IMR-90 (cell line): ENCODE measurements around the gene GPR157. TPM values are rescaled to one million over a fixed set of nuclear protein-coding genes. Genes with fewer than 3 reads are reported as not detected.

Experiments used
- ATAC-seq: fragments of 200-7000 bp; cut with Tn5 transposase; 2 replicates; pipeline ENCODE4 v1.9.1; 2020; ENCODE audit warnings: low read depth, mild to moderate bottlenecking, moderate library complexity
- BruUV-seq: library from RNA; stranded (reverse); fragments of 400-500 nt; replicated peaks from 2 replicates; lab custom pipeline; 2021; lab: Mats Ljungman, UMichigan
- CTCF ChIA-PET: fragments of 300-600 bp; formaldehyde crosslinking; extraction: SDS; loops from one replicate; lab custom pipeline; 2021; ENCODE audit warnings: antibody characterized with exemption; lab: Yijun Ruan, JAX
- POLR2A ChIA-PET: fragments of 300-600 bp; sonication (Branson Sonifier 250); formaldehyde crosslinking; loops from one replicate; lab custom pipeline; 2022; ENCODE audit warnings: antibody characterized with exemption; ENCODE audit not compliant: unreplicated experiment; lab: Charles Lee
- DNase-seq: peaks from one replicate; pipeline ENCODE4 v3.0.0; 2013
- H2AFZ ChIP-seq: replicated peaks from 2 replicates; pipeline ENCODE3; 2013; ENCODE audit warnings: low read length, mild to moderate bottlenecking; ENCODE audit not compliant: poor library complexity
- H2AK5ac ChIP-seq: 2 replicates; pipeline ENCODE4 v1.6.1; 2013; ENCODE audit warnings: low read depth, low read length, inconsistent platforms
- H2AK9ac ChIP-seq: replicated peaks from 2 replicates; pipeline ENCODE3; 2013; ENCODE audit warnings: mild to moderate bottlenecking, low read depth, low read length, moderate library complexity; ENCODE audit not compliant: poor library complexity
- H2BK120ac ChIP-seq: 2 replicates; pipeline ENCODE4 v1.6.1; 2013; ENCODE audit warnings: low read depth, low read length, inconsistent platforms
- H2BK15ac ChIP-seq: 3 replicates; pipeline ENCODE4 v1.6.1; 2013; ENCODE audit warnings: low read depth, low read length, inconsistent platforms
- H2BK20ac ChIP-seq: 2 replicates; pipeline ENCODE4 v1.6.1; 2013; ENCODE audit warnings: low read depth, mild to moderate bottlenecking, inconsistent platforms, low read length, moderate library complexity
- H2BK5ac ChIP-seq: 2 replicates; pipeline ENCODE4 v1.6.1; 2013; ENCODE audit warnings: mild to moderate bottlenecking, low read depth, low read length, inconsistent platforms; ENCODE audit not compliant: poor library complexity, severe bottlenecking
- H3K14ac ChIP-seq: replicated peaks from 2 replicates; pipeline ENCODE4 v1.6.1; 2013; ENCODE audit warnings: low read depth, low read length, inconsistent platforms
- H3K18ac ChIP-seq: 2 replicates; pipeline ENCODE4 v1.6.1; 2013; ENCODE audit warnings: low read depth, low read length, control low read depth
- H3K23ac ChIP-seq: 2 replicates; pipeline ENCODE4 v1.6.1; 2013; ENCODE audit warnings: low read depth, low read length, inconsistent platforms
- H3K27ac ChIP-seq: 2 replicates; pipeline ENCODE4 v1.5.1; 2013; ENCODE audit warnings: mild to moderate bottlenecking, control low read depth, low read length; ENCODE audit not compliant: insufficient read depth
- H3K27me3 ChIP-seq: 2 replicates; pipeline ENCODE4 v1.6.1; 2013; ENCODE audit warnings: low read length; ENCODE audit not compliant: control insufficient read depth, insufficient read depth
- H3K36me3 ChIP-seq: 2 replicates; pipeline ENCODE4 v1.6.1; 2013; ENCODE audit warnings: low read length, mixed read lengths; ENCODE audit not compliant: control insufficient read depth, insufficient read depth
- H3K4ac ChIP-seq: 2 replicates; pipeline ENCODE4 v1.6.1; 2013; ENCODE audit warnings: low read depth, low read length, inconsistent platforms
- H3K4me1 ChIP-seq: 2 replicates; pipeline ENCODE4 v1.6.1; 2013; ENCODE audit warnings: low read length, mixed read lengths; ENCODE audit not compliant: control insufficient read depth, insufficient read depth
- H3K4me2 ChIP-seq: 2 replicates; pipeline ENCODE4 v1.6.1; 2013; ENCODE audit warnings: low read depth, mild to moderate bottlenecking, control low read depth, low read length, moderate library complexity
- H3K4me3 ChIP-seq: 2 replicates; pipeline ENCODE4 v1.5.1; 2013; ENCODE audit warnings: low read depth, mild to moderate bottlenecking, control low read depth, low read length, moderate library complexity; ENCODE audit not compliant: insufficient read depth
- H3K56ac ChIP-seq: 2 replicates; pipeline ENCODE4 v1.6.1; 2013; ENCODE audit warnings: low read length, inconsistent platforms; ENCODE audit not compliant: insufficient read depth; ENCODE audit errors: extremely low read depth
- H3K79me1 ChIP-seq, 2 experiments: 2 replicates each; pipeline ENCODE4 v1.6.1; 2013; ENCODE audit warnings: low read length in 2 of 2, inconsistent platforms in 1 of 2, low read depth in 1 of 2
- H3K9ac ChIP-seq: 2 replicates; pipeline ENCODE4 v1.6.1; 2013; ENCODE audit warnings: low read depth, low read length, control low read depth
- H3K9me1 ChIP-seq: 2 replicates; pipeline ENCODE4 v1.6.1; 2013; ENCODE audit warnings: low read length, inconsistent platforms; ENCODE audit not compliant: insufficient read depth
- H3K9me3 ChIP-seq: 2 replicates; pipeline ENCODE4 v1.6.1; 2013; ENCODE audit warnings: low read length; ENCODE audit not compliant: control insufficient read depth, insufficient read depth
- H4K20me1 ChIP-seq: 2 replicates; pipeline ENCODE4 v1.6.1; 2013; ENCODE audit warnings: low read length, inconsistent platforms; ENCODE audit not compliant: insufficient read depth
- H4K5ac ChIP-seq: 2 replicates; pipeline ENCODE4 v1.6.1; 2013; ENCODE audit warnings: mild to moderate bottlenecking, low read depth, low read length, control low read depth
- H4K8ac ChIP-seq, 2 experiments: 2 replicates each; pipeline ENCODE4 v1.6.1; 2013; ENCODE audit warnings: low read depth in 2 of 2, low read length in 2 of 2, control low read depth in 1 of 2, inconsistent platforms in 1 of 2
- H4K91ac ChIP-seq: 2 replicates; pipeline ENCODE4 v1.6.1; 2013; ENCODE audit warnings: low read depth, low read length, inconsistent platforms; ENCODE audit not compliant: insufficient read depth
- CEBPB ChIP-seq: IDR thresholded peaks from 2 replicates; pipeline ENCODE4 v1.6.1; 2012; ENCODE audit warnings: low read depth, low read length, improper control_type of control experiment
- MAFK ChIP-seq: IDR thresholded peaks from 2 replicates; pipeline ENCODE4 v1.6.1; 2012; ENCODE audit warnings: low read depth, low read length, improper control_type of control experiment
- MAZ ChIP-seq: IDR thresholded peaks from 2 replicates; pipeline ENCODE4 v1.6.1; 2012; ENCODE audit warnings: low read depth, mild to moderate bottlenecking, low read length, improper control_type of control experiment, moderate library complexity, borderline replicate concordance
- MXI1 ChIP-seq: IDR thresholded peaks from 2 replicates; pipeline ENCODE4 v1.6.1; 2012; ENCODE audit warnings: low read depth, mild to moderate bottlenecking, low read length, moderate library complexity, borderline replicate concordance
- NFE2L2 ChIP-seq: fragments of 150-350 bp; IDR thresholded peaks from 2 replicates; pipeline ENCODE4 v1.6.1; 2016; ENCODE audit warnings: low read depth, mild to moderate bottlenecking, low read length
- RAD21 ChIP-seq: IDR thresholded peaks from 2 replicates; pipeline ENCODE4 v1.6.1; 2012; ENCODE audit warnings: low read length, improper control_type of control experiment
- RFX5 ChIP-seq: IDR thresholded peaks from 2 replicates; pipeline ENCODE4 v1.8.0; 2012; ENCODE audit warnings: low read depth, mild to moderate bottlenecking, low read length, moderate library complexity
- SMC3 ChIP-seq: fragments of 150-350 bp; IDR thresholded peaks from 2 replicates; pipeline ENCODE4 v1.6.1; 2016; ENCODE audit warnings: low read depth, mild to moderate bottlenecking, antibody characterized with exemption, low read length, moderate library complexity
- WGBS, 2 experiments: methylation state at CpG; one replicate each; pipeline versions ENCODE4 v1.1.5 to v1.1.7; 2013; ENCODE audit warnings: missing lambda C conversion rate in 2 of 2; ENCODE audit not compliant: insufficient read length in 1 of 2; ENCODE audit errors: extremely low coverage in 2 of 2; 5-methylcytosine and 5-hydroxymethylcytosine counted together
- dilution Hi-C: fragments of 300-500 bp; cut with HindIII; formaldehyde crosslinking; loops from one replicate; pipeline ENCODE4 v1.14.3; 2018; ENCODE audit warnings: low sequenced_read_pairs; ENCODE audit not compliant: unreplicated experiment
- in situ Hi-C: fragments of 300-500 bp; cut with MboI; formaldehyde crosslinking; loops from 3 replicates; pipeline ENCODE4 v1.14.3; 2019; ENCODE audit warnings: low sequenced_read_pairs, inconsistent platforms, mixed read lengths
- intact Hi-C: fragments of 100-400 bp; cut with micrococcal nuclease; formaldehyde crosslinking; loops from 2 replicates; pipeline ENCODE4 v1.10.0; 2022
- polyA plus RNA-seq, 3 experiments: library from polyadenylated mRNA; depleted of rRNA; stranded (reverse); fragments of >200 nt; gene quantifications; 2 replicates each; pipeline ENCODE4 v1.2.3, GENCODE V29; 2012; ENCODE audit warnings: low replicate concordance in 1 of 3
- total RNA-seq: library from RNA; depleted of rRNA; stranded (reverse); fragments of >200 nt; gene quantifications from 2 replicates; pipeline ENCODE4 v1.2.3, GENCODE V29; 2012

The GPR157 gene
- total and polyA plus RNA-seq, 2 of the 4 experiments (the other 2 are of a cell fraction) = 1.8 to 2.7 TPM

DNA sequence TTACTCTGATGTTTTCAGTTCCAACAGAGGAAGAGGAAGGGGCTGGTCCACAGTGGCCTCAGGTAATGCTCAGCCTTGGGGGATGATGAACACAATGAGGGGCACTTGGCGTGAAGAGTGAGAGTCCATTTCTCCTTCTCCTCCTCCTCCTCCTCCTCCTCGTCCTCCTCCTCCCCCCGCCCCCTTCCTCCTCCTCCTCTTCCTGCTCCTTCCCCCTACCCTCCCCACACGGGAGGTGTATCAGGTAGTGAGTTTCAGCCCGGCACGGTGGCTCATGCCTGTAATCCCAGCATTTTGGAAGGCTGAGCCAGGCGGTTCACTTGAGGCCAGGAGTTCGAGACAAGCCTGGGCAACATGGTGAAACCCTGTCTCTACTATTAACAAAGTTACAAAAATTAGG, 17.3 kb upstream of the GPR157 start:
- CTCF ChIA-PET = interaction anchor here (0.6 to 1.3 kb wide), 2 partner anchors 21 to 50 kb away, joined by 3 to 4 read pairs; no protein-coding TSS in a partner anchor
- H2AFZ ChIP-seq = no peak overlapping the region
- H2BK120ac ChIP-seq = no peak overlapping the region
- WGBS, 2 experiments = 95% methylated on average over 4 of the region's 8 CpGs; no CpG with 5 or more reads in 1 of the 2 experiments
- TF ChIP-seq RAD21 (no peak), MAFK (no peak), SMC3 (no peak), NFE2L2 (no peak), RFX5 (no peak), CEBPB (no peak), MXI1 (no peak), MAZ (no peak)
- H3K27me3 ChIP-seq = no peaks in the 10 kb centered on the region
- POLR2A ChIA-PET = no interaction called here
- H3K79me1 ChIP-seq = peaks cover 3 to 38% of the 10 kb centered on the region in 2 experiments; a peak in 3 of 4 replicates
- no peak overlapping the region for H3K23ac ChIP-seq
- intact Hi-C loops = loop anchor here (2.0 kb wide), 1 partner anchor 13 kb away; no protein-coding TSS in a partner anchor
- no peak overlapping the region for H3K18ac ChIP-seq
- no peak overlapping the region for H2BK20ac ChIP-seq
- no peak overlapping the region for H3K4me3 ChIP-seq
- H2BK5ac ChIP-seq = no peak overlapping the region
- H2AK5ac ChIP-seq = no peak overlapping the region
- H2BK15ac ChIP-seq = no peak overlapping the region
- H2AK9ac ChIP-seq = no peak overlapping the region
- ATAC-seq (no peak), DNase-seq (no peak)
- no peak overlapping the region for H4K91ac ChIP-seq
- no peak overlapping the region for H3K4me2 ChIP-seq
- H3K56ac ChIP-seq = no peak overlapping the region
- H3K4me1 ChIP-seq = peaks cover 13% of the 10 kb centered on the region; the same call in 1 of the 2 replicates
- H3K9ac ChIP-seq = no peak overlapping the region
- no TSS peak for BruUV-seq
- no peak overlapping the region for H3K14ac ChIP-seq
- in situ Hi-C loops = loop anchor here (25.0 kb wide), 1 partner anchor 341 kb away; no protein-coding TSS in a partner anchor
- H4K8ac ChIP-seq = no peak overlapping the region
- no peak overlapping the region for H4K5ac ChIP-seq
- dilution Hi-C loops = no loop called here
- no peaks in the 10 kb centered on the region for H3K9me3 ChIP-seq
- no peak overlapping the region for H3K27ac ChIP-seq
- no peak overlapping the region for H3K4ac ChIP-seq
- H3K9me1 ChIP-seq = peaks cover 10% of the 10 kb centered on the region; the same call in 1 of the 2 replicates
- peaks cover 14% of the 10 kb centered on the region for H3K36me3 ChIP-seq
- peaks cover 31% of the 10 kb centered on the region for H4K20me1 ChIP-seq
